H1 (cell line): ENCODE data around the gene PTPN22. TPM values are rescaled to one million over a fixed set of nuclear protein-coding genes. Genes with fewer than 3 reads are reported as not detected.

Source experiments
- BRCA1 ChIP-seq: IDR thresholded peaks from 2 replicates; pipeline ENCODE4 v1.6.1; 2012; ENCODE audit warnings: low read depth, low read length, improper control_type of control experiment
- CBX8 ChIP-seq: fragments of 300-800, 300-1000 bp; sonication (generic); IDR thresholded peaks from 2 replicates; pipeline ENCODE4 v1.7.1; 2016; ENCODE audit warnings: low read depth, low read length, borderline replicate concordance
- polyA plus RNA-seq, 7 experiments: library from polyadenylated mRNA; depleted of rRNA in 3 of 7; stranded (reverse) in 5 of 7; unstranded in 2 of 7; fragments of >200 nt in 5 of 7; fragments of 200-250 nt in 2 of 7; gene quantifications; 1 replicate in 5 of 7; 2 replicates in 1 of 7; 4 replicates in 1 of 7; pipeline versions ENCODE4 v1.2.1 to v1.2.3, GENCODE V29; 2011 to 2013; ENCODE audit warnings: missing spikeins in 2 of 7, mixed read lengths in 2 of 7
- total RNA-seq: library from RNA; stranded (reverse); fragmentation: NEBNext Ultra II Directional; extraction: Animal tissue kit (Norgen Biotek cat#: 25700); gene quantifications from 2 replicates; pipeline ENCODE4 v1.2.1, GENCODE V29; 2021
- TF ChIP-seq, protein P1 (sequence below): IDR thresholded peaks from 2 replicates; pipeline ENCODE4 v1.6.1; 2012; ENCODE audit warnings: low read length, inconsistent platforms

PTPN22 gene
- total and polyA plus RNA-seq, 2 of the 8 experiments (the other 6 are each of a cell fraction or from before 2014, with no cell fraction given) = not detected

DNA sequence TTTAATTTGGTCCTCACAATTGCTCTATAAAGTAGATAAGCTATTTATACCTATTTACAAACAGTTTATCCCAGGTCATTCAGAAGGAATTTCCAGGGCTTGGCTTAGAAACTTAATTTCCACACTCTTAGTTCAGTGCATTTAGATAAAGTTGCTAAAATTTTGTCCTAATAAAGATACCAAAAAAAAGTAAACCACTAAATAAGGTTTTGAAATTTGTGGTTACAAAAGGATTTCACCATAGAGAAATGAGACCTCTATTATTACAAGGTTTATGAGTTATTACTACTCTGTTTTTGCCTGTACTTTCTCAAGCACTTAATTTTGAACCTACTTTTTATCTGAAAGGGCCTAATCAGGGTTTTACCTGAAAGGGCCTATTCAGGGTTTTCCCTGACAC is 22.4 kb downstream of the PTPN22 start (continued):
- TF ChIP-seq CBX8 (no peak), BRCA1 (no peak)
- TF ChIP-seq, protein P1, sequence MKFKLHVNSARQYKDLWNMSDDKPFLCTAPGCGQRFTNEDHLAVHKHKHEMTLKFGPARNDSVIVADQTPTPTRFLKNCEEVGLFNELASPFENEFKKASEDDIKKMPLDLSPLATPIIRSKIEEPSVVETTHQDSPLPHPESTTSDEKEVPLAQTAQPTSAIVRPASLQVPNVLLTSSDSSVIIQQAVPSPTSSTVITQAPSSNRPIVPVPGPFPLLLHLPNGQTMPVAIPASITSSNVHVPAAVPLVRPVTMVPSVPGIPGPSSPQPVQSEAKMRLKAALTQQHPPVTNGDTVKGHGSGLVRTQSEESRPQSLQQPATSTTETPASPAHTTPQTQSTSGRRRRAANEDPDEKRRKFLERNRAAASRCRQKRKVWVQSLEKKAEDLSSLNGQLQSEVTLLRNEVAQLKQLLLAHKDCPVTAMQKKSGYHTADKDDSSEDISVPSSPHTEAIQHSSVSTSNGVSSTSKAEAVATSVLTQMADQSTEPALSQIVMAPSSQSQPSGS = no peak
